Upper lobe of right lung (tissue), 1 donor: ENCODE results near the gene SPTSSB. TPM values are rescaled to one million over a fixed set of nuclear protein-coding genes. Genes with fewer than 3 reads are reported as not detected.

Experiments
- ATAC-seq: fragments of 200-7000 bp; cut with Tn5 transposase; one replicate; pipeline ENCODE4 v1.9.1; 2020; ENCODE audit warnings: mild to moderate bottlenecking, moderate library complexity
- DNase-seq: peaks from one replicate; pipeline ENCODE4 v3.0.0-alpha.2; 2020
- H3K27ac ChIP-seq: fragments of 200-600 bp; one replicate; pipeline ENCODE4 v1.8.0; 2022
- H3K27me3 ChIP-seq: fragments of 200-600 bp; one replicate; pipeline ENCODE4 v1.8.0; 2022; ENCODE audit warnings: mild to moderate bottlenecking
- H3K36me3 ChIP-seq: fragments of 200-600 bp; one replicate; pipeline ENCODE4 v1.8.0; 2022
- H3K4me1 ChIP-seq: fragments of 200-600 bp; one replicate; pipeline ENCODE4 v1.8.0; 2022
- H3K4me3 ChIP-seq: fragments of 200-600 bp; one replicate; pipeline ENCODE4 v1.8.0; 2022; ENCODE audit warnings: mild to moderate bottlenecking
- H3K9me3 ChIP-seq: fragments of 200-600 bp; one replicate; pipeline ENCODE4 v1.8.0; 2022
- CTCF ChIP-seq: fragments of 200-600 bp; IDR thresholded peaks from one replicate; pipeline ENCODE4 v1.8.0; 2022; ENCODE audit warnings: antibody characterized with exemption
- intact Hi-C: fragments of 100-400 bp; cut with DNase I; formaldehyde crosslinking; loops from one replicate; pipeline ENCODE4 v1.11.0; 2022
- total RNA-seq: library from RNA; stranded (reverse); fragmentation: NEBNext Ultra II Directional; extraction: Animal tissue kit (Norgen Biotek cat#: 25700); gene quantifications from one replicate; pipeline ENCODE4 v1.2.1, GENCODE V29; 2021
- donor health status: DM: no; HTN: yes; CAD: no; lungs with severe emphysema.

SPTSSB gene
- total RNA-seq, 1 donor from 2014 or later = not detected

DNA sequence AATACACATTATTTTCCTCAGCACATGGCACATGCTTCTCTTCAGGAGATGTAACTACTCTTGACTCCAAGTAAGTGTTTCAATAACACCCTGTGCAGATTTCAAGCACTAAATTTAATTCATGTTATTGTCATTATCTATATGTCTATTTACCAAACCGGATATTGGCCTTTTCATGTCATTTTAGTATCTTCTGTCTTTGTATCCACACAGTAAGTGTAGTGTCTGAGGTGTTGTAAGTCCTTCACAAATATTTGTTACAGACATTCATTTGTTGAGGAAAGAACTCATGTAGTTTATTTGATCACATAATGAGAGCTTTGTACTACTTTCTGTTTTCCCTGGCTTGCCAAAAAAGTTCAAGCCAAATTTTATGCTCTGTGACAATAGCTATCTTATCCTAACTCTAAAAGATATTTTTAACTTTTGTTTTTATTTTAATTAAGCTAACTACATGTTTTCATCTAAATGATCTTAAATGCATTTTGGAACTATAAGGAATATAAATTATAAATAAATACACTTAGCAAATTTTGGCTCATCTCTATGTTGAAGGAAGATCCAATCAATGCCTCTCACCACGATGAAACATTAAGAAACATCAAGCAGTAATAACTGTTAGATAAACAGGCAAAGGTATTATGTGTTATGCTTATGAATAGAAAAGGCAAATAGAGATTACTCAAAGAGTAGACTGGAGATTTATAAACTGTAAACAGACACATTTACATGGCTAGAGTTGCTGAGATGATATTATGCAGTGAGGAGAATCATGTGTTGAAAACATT is 48.3 kb downstream of the SPTSSB start:
- H3K27me3 ChIP-seq = no peaks in the 10 kb centered on the region
- H3K27ac ChIP-seq = no peak overlapping the region
- ATAC-seq (no peak), DNase-seq (no peak)
- H3K4me3 ChIP-seq = no peak overlapping the region
- no peaks in the 10 kb centered on the region for H3K36me3 ChIP-seq
- TF ChIP-seq CTCF = no peak
- intact Hi-C loops = no loop called here
- H3K9me3 ChIP-seq = peaks cover 4% of the 10 kb centered on the region
- H3K4me1 ChIP-seq = no peaks in the 10 kb centered on the region

- DNase-seq (no peak), ATAC-seq (no peak)
- Histone ChIP-seq H3K36me3 (no peaks in the 10 kb centered on the region), H3K27me3 (no peaks in the 10 kb centered on the region), H3K9me3 (peaks cover 4% of the 10 kb centered on the region), H3K27ac (no peak overlapping the region), H3K4me3 (no peak overlapping the region), H3K4me1 (no peaks in the 10 kb centered on the region)
- intact Hi-C loops = no loop called here
- no peak for TF ChIP-seq CTCF
Observed at GRCh38 chr3:161320837-161321236, 50.5 kb downstream of the SPTSSB start.

- peaks cover 4% of the 10 kb centered on the region for H3K9me3 ChIP-seq
- no peak overlapping the region for H3K4me3 ChIP-seq
- ATAC-seq = peak; percentile 82
- TF ChIP-seq CTCF = no peak
- intact Hi-C loops = no loop called here
- H3K27ac ChIP-seq = no peak overlapping the region
- H3K36me3 ChIP-seq = no peaks in the 10 kb centered on the region
- no peaks in the 10 kb centered on the region for H3K4me1 ChIP-seq
- no peaks in the 10 kb centered on the region for H3K27me3 ChIP-seq
- no peak for DNase-seq
Observed at GRCh38 chr3:161319867-161320266, 51.5 kb downstream of the SPTSSB start.

DNA sequence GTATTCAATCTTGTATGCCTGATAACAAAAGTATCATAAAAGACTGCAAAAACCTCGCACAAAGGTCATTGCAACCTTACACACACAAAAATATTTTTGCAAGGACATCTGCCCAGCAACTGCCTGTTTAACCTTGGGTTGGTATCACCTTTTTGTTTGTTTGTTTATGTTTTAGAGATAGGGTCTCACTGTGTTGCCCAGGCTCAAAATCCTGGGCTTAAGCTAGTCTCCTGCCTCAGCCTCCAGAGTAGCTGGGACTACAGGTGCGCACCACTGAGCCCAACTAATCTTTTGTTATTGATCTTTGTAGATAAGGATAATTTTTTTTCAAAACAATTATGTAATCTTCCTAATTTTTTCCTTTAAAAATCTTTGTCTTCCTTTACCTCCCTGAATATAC is 54.2 kb downstream of the SPTSSB start:
- Histone ChIP-seq H3K36me3 (no peaks in the 10 kb centered on the region), H3K27me3 (no peaks in the 10 kb centered on the region), H3K9me3 (peaks cover 4% of the 10 kb centered on the region), H3K4me3 (no peak overlapping the region), H3K27ac (no peak overlapping the region), H3K4me1 (no peaks in the 10 kb centered on the region)
- intact Hi-C loops = no loop called here
- ATAC-seq (no peak), DNase-seq (no peak)
- TF ChIP-seq CTCF = no peak

GRCh38 chr3:161316006-161316689 is 55.2 kb downstream of the SPTSSB start:
- DNase-seq = no peak
- no peak for TF ChIP-seq CTCF

More at GRCh38 chr3:161316006-161316689, 55.2 kb downstream of the SPTSSB start:
- Histone ChIP-seq H3K4me1 (no peaks in the 10 kb centered on the region), H3K27me3 (no peaks in the 10 kb centered on the region), H3K27ac (no peak overlapping the region), H3K9me3 (peaks cover 4% of the 10 kb centered on the region), H3K4me3 (no peak overlapping the region), H3K36me3 (no peaks in the 10 kb centered on the region)
- ATAC-seq = no peak
- intact Hi-C loops = no loop called here
